Inflammatory macrophage treated with lipopolysaccharide for 4 hours (primary cell): ENCODE data around the gene HCFC1R1.
"Not testable (repeated sequence)": the region's sequence is repeated elsewhere in the genome, so short reads cannot be mapped to it uniquely, and the experiment has no call there.

Experiments used
- DNase-seq: peaks from one replicate; pipeline ENCODE4 v3.0.0-alpha.2; 2020

HCFC1R1 gene, protein sequence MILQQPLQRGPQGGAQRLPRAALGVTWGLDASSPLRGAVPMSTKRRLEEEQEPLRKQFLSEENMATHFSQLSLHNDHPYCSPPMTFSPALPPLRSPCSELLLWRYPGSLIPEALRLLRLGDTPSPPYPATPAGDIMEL

DNA sequence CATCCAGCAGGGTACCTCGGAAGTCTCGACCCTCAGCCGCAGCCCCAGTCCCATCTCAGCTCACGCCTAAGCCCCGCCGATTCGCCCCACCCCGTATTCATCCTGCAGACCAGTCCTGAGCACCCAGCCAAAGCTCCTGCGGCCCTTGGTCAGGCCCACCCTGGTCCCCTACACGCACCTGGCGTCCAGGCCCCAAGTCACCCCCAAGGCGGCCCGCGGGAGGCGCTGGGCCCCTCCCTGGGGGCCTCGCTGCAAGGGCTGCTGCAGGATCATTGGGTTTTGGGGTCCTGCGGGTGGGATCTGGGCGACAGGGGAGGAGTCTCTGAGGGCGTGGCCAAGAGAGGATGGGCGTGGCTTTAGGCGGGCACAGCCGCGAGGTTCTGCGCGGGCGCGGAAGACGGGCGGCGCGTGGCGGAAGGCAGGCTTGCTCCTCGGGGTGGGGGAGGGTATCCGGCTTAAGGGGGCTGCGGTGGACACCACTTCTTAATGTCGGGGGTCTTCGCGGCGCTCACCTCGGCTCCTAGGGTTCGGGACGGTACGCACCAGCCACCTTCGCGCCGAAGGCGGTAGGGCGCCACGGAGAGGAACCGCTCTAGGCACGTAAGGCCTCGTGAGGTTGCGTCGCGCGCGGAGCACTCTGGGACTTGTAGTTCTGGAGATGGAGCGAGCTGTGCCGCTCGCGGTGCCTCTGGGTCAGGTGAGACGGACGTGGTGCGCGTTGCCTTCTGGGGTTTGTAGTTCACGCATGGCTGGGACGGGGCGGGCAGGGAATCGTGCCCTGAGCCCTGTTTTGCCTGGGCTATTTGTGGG lies at the start of gene HCFC1R1, which contains the start of gene THOC6:
Gene HCFC1R1, minus strand, starts transcription at position 274 of the 810 bp plus-strand sequence. Its CDS starts 1 bp downstream, at position 273.
Gene THOC6, plus strand, starts transcription at position 367 of the 810 bp plus-strand sequence. Its CDS starts 292 bp downstream, at position 659.
- DNase-seq, result peak; percentile 98

DNA sequence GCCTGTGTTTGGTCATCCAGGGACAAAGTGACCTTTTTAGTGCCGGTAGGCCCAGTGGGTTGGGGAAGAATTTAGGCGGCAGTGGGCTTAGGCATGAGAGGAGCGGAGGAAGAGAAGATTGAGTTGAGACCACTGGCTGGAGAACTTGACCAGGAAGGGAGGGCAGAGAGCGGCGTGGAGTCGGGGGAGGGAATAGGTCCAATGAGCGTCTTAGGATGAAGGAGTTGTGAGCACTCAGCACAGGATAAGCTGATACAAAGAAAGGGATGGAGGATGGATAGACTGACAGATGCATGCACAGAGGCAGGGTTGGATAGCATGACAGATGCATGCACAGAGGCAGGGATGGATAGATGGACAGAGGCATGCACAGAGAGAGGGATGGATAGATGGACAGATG lies 49.7 kb upstream of the HCFC1R1 start:
- DNase-seq, result no peak

DNA sequence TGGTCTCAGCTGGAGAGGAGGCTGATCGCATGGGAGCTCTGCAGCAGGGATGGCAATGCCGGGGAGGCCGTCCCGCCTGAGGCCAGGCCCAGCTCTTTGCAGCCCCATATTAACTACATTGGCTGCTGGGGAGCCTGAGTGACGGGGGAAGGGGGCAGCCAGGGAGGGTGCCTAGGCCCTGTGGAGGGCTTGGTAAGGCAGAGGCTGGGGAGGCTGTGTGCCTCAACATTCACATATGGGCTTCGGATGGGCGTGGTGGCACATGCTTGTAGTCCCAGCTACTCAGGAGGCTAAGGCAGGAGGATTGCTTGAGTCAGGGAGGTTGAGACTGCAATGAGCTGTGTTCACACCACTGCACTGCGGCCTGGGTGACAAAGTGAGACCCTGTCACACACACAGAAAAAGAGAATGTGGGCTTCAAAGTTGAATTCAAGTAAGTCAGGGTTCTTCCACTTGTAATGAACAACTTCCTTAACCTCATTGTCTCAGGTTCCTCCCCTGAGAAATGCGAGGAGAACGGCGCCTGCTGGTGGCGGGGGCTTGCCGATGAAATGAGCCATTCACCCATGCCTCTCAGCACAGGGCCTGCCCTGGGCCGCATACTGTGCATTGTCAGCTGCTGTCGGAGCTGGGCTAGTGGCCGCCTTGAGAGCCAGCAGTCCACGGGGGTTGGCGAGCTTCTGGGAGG lies 49.0 kb upstream of the HCFC1R1 start:
- DNase-seq, result not testable (repeated sequence)

DNA sequence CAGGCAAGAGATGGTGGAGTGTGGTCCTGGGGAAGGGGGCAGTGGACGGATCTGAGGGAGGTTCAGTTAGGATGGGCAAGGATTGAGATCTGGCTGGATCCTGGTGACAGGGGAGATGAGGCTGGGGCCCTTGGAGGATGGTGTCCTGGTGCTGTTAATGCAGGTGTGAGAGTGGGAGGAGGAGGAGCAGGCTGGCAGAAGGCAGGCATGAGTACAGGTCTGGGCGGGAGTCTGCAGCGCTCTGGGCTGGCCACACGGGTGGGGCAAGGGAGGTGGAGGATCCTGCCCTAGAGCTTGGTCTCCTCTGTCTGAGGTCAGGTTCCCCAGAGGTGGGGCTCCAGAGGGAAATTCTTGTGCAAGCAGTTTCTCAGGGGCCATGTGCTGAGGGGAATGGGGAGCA lies 48.4 kb upstream of the HCFC1R1 start:
- DNase-seq, result not testable (repeated sequence)

DNA sequence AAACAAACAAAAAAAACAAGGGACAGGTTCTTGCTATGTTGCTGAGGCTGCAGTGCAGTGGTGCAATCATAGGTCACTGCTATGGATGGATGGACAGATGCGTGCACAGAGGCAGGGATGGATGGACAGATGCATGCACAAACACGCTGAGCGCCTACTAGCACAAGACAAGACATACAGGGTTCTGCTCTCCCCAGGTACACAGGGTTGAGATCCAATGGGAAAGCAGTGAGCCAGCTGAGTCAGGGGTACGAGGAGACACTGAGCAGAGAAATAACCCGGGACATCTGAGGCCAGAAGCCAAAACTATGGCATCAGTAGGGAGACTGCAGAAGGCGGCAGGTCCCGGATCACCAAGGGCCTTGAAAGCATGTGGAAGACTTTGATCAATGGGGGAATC lies 47.9 kb upstream of the HCFC1R1 start:
- DNase-seq, result no peak

DNA sequence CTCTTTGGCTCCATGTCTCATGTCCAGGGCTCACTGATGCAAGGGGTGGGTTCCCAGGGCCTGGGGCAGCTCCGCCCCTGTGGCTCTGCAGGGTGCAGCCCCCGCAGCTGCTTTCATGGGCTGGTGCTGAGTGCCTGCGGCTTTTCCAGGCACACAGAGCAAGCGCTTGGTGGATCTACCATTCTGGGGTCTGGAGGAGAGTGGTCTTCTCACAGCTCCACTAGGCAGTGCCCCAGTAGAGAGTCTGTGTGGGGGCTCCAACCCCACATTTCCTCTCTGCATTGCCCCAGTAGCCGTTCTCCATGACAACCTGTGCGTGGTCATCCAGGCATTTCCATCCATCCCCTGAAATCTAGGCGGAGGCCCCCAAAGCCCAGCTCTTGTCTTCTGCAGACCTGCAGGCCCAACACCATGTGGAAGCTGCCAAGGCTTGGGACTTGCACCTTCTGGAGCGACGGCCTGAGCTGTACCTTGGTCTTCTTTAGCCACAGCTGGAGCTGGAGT lies 46.9 kb upstream of the HCFC1R1 start:
- DNase-seq, result no peak

DNA sequence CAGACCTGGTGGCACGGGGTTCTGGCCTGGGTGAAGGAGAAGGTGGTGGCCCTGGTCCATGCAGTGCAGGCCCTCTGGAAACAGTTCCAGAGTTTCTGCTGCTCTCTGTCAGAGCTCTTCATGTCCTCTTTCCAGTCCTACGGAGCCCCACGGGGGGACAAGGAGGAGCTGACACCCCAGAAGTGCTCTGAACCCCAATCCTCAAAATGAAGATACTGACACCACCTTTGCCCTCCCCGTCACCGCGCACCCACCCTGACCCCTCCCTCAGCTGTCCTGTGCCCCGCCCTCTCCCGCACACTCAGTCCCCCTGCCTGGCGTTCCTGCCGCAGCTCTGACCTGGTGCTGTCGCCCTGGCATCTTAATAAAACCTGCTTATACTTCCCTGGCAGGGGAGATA lies 45.4 kb upstream of the HCFC1R1 start:
- DNase-seq, result not testable (repeated sequence)

DNA sequence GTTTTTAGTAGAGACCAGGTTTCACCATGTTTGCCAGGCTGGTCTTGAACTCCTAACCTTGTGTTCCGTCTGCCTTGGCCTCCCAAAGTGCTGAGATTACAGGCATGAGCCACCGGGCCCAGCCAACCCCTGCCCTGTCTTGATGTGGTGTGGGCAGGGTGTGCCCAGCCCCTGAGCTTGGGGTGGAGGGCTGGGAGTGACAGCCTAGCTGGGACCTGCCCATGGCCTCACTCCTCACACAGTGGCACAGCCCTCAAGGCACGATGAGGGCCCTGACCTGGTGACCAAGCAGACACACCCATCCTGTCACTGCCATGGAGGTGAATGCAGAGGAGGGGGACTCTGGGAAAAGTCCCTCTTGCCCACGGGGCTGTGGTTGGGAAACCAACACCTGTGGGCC lies 44.7 kb upstream of the HCFC1R1 start:
- DNase-seq, result no peak

DNA sequence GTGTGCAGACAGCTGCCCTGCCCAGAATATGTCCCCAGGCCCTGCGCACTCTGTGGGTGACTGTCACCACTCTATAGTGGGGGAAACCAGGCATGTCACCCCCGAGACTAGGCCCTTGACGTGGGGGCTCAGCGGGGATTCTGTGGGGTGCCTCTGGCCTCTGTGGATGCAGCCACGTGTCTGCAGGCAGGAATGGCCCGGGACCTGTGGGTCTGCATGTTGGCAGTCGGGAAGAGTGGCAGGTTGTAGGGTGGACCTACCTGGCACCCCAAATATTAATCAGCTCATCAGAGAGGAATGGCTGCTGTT lies 42.7 kb upstream of the HCFC1R1 start:
- no peak for DNase-seq

DNA sequence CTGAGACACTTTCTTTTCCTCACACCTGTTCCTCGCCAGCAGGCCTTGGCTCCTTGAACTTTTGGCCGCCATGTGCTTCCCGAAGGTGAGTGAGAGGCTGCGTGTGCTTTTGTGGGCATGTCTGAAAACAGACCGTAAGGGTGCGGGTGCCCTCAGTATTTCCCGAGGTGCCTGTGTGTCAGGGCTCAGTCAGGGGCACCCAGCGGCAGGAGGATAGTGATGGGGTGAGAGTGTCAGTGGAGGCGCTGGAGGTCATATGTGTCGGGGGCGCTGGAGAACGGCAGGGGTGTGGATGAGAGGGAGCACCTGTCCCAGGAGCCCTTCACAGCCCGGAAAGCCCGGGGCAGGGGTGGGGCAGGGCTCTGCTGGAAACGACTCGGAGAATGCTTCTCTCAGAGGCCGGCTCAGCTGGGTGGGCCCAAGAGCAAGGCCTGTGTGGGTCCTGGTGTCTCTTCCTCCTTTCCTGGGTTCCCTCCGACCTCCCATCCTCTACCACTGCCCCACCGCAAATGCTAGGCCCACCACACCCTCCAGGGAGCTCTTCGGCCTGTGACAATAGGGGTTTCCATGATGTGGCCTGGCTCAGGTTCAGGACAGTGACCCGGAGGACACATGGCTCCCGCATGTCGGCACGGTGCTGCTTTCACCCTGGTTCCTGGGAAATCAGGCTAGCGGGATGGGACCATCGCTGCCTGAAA lies 42.1 kb upstream of the HCFC1R1 start:
- DNase-seq, result no peak

DNA sequence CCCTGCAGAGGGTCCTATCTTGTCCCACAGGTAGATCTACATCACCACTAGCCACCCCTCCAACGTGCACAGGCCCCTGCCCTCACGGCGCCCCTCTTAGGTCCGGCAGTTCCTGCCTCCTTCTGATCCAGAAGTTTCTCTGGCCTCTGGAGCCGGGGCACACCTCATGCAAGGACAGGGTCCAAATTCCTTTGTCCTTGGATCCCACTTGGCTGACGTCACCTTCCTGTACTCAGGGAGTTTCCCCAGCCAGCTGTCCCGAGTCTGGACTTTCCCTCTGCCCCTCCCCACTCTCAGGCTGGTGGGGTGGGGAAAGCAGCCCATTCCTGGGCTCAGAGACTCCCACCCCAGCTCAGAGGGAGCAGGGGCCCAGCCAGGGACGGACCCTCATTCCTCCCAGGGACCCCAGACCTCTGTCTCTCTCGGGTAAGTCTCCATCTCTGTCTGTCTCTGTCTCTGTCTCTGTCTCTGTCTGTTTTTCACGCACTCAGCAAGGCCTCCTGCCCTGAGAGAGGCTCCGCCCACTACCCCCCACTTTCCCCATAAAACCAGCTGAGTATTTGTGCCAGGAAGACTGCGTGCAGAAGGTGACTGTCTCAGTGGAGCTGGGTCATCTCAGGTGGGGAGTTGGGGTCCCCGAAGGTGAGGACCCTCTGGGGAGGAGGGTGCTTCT lies 41.5 kb upstream of the HCFC1R1 start, which contains the start of gene IL32:
Gene IL32, plus strand, starts transcription at position 572 of the 673 bp plus-strand sequence. CDS start 172 bp downstream, outside the sequence.
- DNase-seq, result peak; percentile 27

DNA sequence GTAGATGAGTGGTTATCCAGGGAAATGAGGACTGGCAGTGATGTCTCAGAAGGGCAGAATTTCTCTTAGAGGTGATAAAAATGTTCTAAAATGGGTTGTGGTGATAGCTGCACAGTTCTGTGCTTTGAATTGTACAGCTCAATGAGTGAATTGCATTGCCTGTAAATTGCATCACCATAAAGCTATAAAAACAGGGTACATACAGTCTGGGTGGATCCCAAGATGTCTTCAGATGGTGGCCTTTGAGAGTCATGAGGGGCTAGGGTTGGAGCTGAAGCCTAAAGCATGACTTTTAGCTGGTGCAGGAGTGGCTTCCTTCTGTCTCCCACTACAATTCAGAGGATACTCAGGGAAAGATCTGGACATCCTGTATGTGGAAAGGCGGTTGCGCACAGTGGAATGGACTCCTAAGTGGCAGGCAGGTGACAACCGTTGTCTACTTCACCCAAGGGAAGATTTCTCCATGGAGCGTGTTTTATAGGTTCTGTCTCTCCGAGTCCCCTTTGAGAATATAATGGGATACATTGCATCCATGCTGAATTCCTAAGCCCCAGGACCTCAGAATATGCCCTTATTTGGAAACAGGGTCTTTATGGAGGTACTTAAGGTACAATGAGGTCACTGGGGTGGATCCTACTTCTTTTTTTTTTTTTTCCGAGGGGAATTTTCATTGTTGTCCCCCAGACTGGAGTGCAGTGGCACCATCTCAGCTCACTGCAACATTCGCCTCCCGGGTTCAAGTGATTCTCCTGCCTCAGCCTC lies 40.1 kb upstream of the HCFC1R1 start:
- no peak for DNase-seq

DNA sequence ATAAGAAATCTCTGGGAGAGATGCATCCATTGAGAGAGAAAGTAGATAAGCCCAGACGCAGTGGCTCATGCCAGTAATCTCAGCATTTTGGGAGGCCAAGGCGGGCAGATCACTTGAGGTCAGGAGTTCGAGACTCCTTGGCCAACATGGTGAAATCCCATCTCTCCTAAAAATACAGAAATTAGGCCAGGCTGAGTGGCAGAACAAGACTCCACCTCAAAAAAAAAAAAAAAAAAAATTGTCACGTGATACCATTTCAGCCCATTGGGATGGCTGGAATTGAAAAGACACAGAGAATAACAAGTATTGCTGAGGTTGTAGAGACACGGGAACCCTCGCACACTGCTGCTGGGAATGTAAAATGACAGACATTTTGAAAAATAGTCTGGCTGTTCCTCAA lies 38.8 kb upstream of the HCFC1R1 start:
- DNase-seq, result no peak

DNA sequence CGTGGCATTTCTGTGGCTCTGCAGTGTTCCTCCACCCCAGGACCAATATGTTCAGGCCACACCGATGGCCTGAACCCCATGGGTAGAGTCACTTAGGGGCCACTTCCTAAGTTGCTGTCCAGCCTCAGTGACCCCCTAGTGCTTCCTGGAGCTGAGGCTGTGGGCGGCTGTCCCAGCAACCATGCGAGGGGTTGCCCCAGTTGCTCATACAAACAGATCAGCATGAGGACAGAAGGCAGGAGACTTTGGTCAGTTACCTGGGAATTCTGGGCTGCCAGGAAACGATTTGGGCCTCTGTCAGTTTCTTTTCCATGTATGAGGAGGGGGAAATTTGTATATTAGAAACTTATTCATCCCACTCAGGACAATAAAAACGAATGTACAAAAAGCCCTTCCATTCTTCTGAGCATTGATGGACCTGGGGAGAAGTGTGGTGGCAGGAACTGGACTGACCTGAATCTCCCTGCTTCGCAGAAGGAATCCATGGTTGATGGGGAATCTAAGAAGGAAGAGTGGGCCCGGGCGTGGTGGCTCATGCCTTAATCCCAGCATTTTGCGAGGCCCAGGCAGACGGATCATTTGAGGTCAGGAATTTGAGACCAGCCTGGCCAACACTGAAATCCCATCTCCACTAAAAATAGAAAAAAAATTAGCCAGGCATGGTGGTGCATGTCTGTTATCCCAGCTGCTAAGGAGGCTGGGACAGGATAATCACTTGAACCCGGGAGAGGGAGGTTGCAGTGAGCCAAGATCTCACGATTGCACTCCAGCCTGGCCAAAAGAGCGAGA lies 36.8 kb upstream of the HCFC1R1 start:
- no peak for DNase-seq

DNA sequence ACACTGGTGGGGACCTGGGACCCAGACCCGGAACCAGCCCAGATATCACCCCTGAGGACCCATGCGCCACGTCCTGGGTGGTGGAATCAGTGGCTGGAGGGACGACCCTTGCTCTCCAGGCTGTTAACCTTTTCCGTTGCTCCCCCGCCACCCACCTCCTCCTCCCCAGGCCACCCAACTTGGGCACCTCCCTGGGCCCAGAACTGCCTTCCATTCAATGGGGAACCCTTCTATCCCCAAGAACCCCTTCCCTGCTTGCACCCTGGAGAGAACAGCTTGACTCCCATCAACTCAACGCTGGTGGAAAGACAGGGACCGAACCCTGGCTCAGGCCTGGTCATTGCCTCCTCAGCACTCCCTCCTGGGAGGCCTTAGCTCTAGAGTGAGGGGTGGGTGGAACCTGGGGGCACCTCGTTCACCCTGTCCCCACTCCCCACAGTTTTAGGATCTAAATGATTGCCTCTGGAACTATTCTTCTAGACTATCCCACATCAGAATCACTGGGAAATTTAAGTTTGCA lies 36.0 kb upstream of the HCFC1R1 start:
- DNase-seq, result no peak

DNA sequence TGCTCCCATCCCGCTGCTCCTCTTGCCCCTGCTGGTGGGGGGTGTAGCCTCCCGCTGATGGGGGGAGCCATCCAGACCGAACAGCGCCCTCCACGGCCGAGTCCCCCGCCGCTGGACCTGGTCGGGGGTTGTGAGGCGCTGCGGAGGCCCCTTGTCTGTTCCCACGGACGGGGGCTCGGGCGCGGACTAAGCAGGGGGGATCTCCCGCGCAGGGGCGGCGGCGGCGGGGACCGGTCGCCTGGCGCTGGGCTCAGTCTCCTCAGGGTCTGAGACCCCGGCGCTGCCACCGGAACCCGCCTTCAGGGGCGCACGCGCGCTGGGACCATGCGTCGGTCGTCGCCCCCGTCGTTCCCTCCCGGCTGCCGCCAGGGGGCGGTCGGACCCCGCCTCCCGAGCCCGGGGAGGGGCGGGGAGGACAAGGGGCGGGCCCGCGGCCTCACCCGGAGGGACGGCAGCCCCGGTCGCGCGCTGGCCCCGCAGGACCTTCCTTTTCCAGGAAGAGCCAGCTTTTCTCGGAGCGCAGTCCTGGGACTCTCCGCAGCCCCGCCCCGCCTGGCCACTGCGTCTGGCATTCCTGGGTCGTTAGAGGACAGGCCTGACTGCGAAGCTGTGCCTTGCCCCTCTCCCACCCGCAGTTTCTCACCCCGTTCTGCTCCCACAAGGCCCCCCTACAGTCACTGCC lies 35.4 kb upstream of the HCFC1R1 start:
- peak; percentile 86 for DNase-seq

DNA sequence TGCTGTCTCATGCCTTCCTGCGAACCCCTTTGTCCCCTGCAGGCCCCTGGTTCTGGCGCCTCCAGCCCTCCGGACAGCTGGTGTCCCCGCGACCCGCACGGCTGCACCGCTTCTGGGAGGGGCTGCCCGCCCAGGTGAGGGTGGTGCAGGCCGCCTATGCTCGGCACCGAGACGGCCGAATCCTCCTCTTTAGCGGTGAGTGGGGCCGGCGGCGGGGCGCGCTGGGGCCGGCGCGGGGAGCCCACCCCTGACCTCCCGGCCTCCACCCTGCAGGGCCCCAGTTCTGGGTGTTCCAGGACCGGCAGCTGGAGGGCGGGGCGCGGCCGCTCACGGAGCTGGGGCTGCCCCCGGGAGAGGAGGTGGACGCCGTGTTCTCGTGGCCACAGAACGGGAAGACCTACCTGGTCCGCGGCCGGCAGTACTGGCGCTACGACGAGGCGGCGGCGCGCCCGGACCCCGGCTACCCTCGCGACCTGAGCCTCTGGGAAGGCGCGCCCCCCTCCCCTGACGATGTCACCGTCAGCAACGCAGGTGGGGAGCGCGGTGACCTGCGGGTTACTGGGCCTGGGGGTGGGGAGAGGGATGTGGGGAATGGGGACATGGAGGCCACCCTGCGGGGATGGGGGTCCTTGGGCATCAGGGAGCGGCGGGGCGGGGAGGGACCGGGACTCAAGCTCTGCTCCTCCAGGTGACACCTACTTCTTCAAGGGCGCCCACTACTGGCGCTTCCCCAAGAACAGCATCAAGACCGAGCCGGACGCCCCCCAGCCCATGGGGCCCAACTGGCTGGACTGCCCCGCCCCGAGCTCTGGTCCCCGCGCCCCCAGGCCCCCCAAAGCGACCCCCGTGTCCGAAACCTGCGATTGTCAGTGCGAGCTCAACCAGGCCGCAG lies 34.6 kb upstream of the HCFC1R1 start:
- no peak for DNase-seq

DNA sequence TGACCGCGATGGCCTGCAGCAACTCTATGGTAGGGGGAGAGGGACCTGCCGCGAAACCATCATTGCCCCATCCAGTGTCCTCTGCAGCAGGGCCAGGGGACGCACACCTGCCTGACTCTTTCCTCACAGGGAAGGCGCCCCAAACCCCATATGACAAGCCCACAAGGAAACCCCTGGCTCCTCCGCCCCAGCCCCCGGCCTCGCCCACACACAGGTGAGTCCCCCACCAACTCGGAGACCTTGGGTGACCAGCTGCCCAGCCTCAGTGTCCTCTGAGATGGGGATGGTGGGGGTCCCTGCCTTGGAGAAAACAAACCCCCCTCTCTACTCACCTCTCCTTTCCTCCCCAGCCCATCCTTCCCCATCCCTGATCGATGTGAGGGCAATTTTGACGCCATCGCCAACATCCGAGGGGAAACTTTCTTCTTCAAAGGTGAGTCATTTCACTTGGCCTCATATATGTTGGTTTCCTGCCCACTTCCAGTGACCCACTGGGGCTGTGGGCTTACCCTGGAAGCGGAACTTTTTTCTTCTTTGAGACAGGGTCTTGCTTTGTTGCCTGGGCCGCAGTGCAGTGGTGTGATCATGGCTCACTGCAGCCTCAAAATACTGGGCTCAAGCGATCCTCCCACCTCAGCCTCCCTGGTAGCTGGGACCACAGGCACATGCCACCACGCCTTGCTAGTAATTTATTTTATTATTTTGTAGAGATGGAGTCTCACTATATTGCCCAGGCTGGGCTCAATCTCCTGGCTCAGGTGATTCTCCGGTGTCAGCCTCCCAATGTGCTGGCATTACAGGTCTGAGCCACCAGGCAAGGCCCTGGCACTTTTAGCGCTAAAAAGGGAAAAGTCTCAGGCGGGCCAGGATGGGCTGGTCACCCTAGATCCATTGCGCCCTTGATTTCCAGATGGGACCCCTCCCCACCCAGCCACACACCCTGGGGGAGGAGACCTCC lies 33.7 kb upstream of the HCFC1R1 start:
- no peak for DNase-seq
